C4-2B (cell line): ENCODE data around the gene NKX2-2.

Experiments
- ZFX ChIP-seq: fragments of 450-650 bp; IDR thresholded peaks from 2 replicates; pipeline ENCODE4 v1.6.1; 2017
- TF ChIP-seq, protein P1 (sequence below): fragments of 450-650 bp; conservative IDR thresholded peaks from 2 replicates; pipeline ENCODE4 v1.5.1; 2017; ENCODE audit warnings: mild to moderate bottlenecking

DNA sequence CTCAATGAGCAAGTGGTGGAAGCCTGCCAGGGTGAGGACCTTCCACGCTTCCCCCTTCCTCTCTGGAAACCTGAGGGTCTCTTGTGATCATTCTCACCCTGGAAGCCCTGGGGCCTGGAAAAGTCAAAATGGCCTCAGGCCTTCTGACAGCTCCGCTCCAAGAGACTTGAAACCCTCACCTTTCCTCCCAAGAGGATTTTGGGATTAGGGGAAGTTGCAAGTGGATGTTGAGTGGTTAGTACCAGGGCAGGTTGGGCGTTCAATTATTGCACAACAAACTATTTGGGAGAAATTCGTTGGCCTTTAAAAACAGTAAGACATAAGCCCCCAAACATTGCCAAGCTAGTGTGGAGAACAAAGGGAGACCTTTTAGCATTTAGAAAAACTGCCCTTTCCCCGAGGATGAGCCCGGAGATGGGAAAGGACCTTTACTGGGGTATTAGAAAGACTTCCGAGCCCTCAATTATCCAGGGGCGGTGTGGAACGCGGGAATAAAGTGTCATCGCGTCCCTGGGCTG, 4.7 kb downstream of the NKX2-2 start:
- TF ChIP-seq, protein P1, sequence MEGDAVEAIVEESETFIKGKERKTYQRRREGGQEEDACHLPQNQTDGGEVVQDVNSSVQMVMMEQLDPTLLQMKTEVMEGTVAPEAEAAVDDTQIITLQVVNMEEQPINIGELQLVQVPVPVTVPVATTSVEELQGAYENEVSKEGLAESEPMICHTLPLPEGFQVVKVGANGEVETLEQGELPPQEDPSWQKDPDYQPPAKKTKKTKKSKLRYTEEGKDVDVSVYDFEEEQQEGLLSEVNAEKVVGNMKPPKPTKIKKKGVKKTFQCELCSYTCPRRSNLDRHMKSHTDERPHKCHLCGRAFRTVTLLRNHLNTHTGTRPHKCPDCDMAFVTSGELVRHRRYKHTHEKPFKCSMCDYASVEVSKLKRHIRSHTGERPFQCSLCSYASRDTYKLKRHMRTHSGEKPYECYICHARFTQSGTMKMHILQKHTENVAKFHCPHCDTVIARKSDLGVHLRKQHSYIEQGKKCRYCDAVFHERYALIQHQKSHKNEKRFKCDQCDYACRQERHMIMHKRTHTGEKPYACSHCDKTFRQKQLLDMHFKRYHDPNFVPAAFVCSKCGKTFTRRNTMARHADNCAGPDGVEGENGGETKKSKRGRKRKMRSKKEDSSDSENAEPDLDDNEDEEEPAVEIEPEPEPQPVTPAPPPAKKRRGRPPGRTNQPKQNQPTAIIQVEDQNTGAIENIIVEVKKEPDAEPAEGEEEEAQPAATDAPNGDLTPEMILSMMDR, result no peak
- TF ChIP-seq ZFX, result no peak
